Melanocyte of skin (primary cell): Measurements from ENCODE around the gene PLGLB2. TPM values are rescaled to one million over a fixed set of nuclear protein-coding genes. Genes with fewer than 3 reads are reported as not detected.

ENCODE experiments used
- total RNA-seq, 2 donors: library from RNA; depleted of rRNA; stranded (reverse); fragments of >200 nt; gene quantifications; 2 replicates each; pipeline ENCODE4 v1.2.3, GENCODE V29; 2012

PLGLB2 gene
- under 1 TPM; 0.34 to 0.67 TPM for total RNA-seq

DNA sequence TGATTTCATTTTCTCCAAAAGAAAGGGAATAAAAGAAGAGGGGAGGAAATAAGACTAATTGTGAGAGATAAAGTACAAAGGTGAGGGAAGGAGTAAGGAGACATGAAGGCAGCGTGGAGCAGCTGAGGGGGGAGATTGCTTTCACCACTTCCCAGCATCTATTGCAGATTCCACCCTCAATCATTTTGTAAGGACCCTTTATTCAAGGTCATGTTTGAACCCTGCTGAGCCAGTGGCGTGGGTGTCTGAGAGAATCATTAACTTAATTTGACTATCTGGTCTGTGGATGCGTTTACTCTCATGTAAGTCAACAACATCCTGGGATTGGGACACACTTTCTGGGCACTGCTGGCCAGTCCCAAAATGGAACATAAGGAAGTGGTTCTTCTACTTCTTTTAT is at the start of gene PLGLB2:
TSS of gene PLGLB2 (plus strand) at position 297 of the 400 bp plus-strand sequence. CDS start at position 364, 67 bp downstream.

Other genes with a start within 250 kb of the PLGLB2 start
- not detected for gene RGPD2, start 77.7 kb downstream of the PLGLB2 start, total RNA-seq